ENCODE data around the gene LIN52. TPM values are rescaled to one million over a fixed set of nuclear protein-coding genes. Genes with fewer than 3 reads are reported as not detected.

LIN52 gene
- total and polyA plus RNA-seq, 2 of the 8 experiments (the other 6 are each of a cell fraction or from before 2014, with no cell fraction given): 6.8 to 11.6 TPM

- no peak overlapping the region for H3K18ac ChIP-seq (ENCODE audit: extremely low read depth, low read length)
- no peak for DNase-seq (ENCODE audit: low read depth in 1 of 2, low spot score in 2 of 2)
- no peak overlapping the region for H2BK120ac ChIP-seq (replicated peaks; ENCODE audit: low read depth, low read length)
- no peak for TF ChIP-seq MAFK (IDR thresholded peaks at IDR 0.05; ENCODE audit: low read depth, low read length)
- no peak for TF ChIP-seq CBX8 (IDR thresholded peaks at IDR 0.05; ENCODE audit: borderline replicate concordance, low read depth, low read length)
- no peak for TF ChIP-seq ZNF274 (IDR thresholded peaks at IDR 0.05; ENCODE audit: borderline replicate concordance, extremely low read depth, low read length)
- TF ChIP-seq SRF (IDR thresholded peaks at IDR 0.05; ENCODE audit: low read depth, low read length): no peak
- no peak for TF ChIP-seq CREB1 (IDR thresholded peaks at IDR 0.05)
- TF ChIP-seq SIX5 (IDR thresholded peaks at IDR 0.05; ENCODE audit: low read depth, low read length): no peak
- TF ChIP-seq E2F6 (IDR thresholded peaks at IDR 0.05): no peak
- peaks cover 4 to 6% of the 10 kb centered on the region in 2 experiments; a peak in 2 of 4 replicates for H3K9me3 ChIP-seq (ENCODE audit: insufficient read depth in 2 of 2, low read depth in 1 of 2, low read length in 1 of 2)
- no peak overlapping the region for H3K9ac ChIP-seq (replicated peaks in 1 of 4; ENCODE audit: extremely low read depth in 1 of 4, low read depth in 3 of 4, low read length in 3 of 4)
- H3K27ac ChIP-seq (ENCODE audit: low read depth, low read length): no peak overlapping the region
- H2AFZ ChIP-seq (ENCODE audit: low read length): no peak overlapping the region
- no peak overlapping the region for H3K4ac ChIP-seq (replicated peaks; ENCODE audit: insufficient read length, low read depth, low read length)
- H4K91ac ChIP-seq (replicated peaks; ENCODE audit: insufficient read length, low read length): no peak overlapping the region
- H4K20me1 ChIP-seq (replicated peaks in 1 of 2; ENCODE audit: control insufficient read depth in 1 of 2, insufficient read depth in 2 of 2, low read length in 2 of 2): no peaks in the 10 kb centered on the region
- H2AK5ac ChIP-seq (ENCODE audit: low read depth, low read length): no peak overlapping the region
- H4K8ac ChIP-seq (ENCODE audit: extremely low read depth, insufficient read depth, low read length): no peak overlapping the region
- peaks cover 6% of the 10 kb centered on the region; the same call in 1 of the 2 replicates for H3K23me2 ChIP-seq (ENCODE audit: low read depth, low read length)
- ChIA-PET CTCF (ENCODE audit: partially characterized antibody) (interaction anchor here (0.9 to 16.5 kb wide), 5 partner anchors 14 to 124 kb away, joined by 3 to 127 read pairs (median 4); no protein-coding TSS in a partner anchor), POLR2A (ENCODE audit: partially characterized antibody) (no interaction called here)
- no peaks in the 10 kb centered on the region for H3K79me2 ChIP-seq (ENCODE audit: control insufficient read depth in 1 of 2, insufficient read depth in 2 of 2, low read length in 2 of 2)
- no peak overlapping the region for H3K23ac ChIP-seq (ENCODE audit: insufficient read length)
- no peak for FAIRE-seq
- WGBS, 2 experiments (ENCODE audit: extremely low coverage in 1 of 2, insufficient coverage in 1 of 2, insufficient read length in 1 of 2, insufficient replicate concordance in 2 of 2, low coverage in 1 of 2, low lambda C conversion rate in 2 of 2, missing lambda C conversion rate in 1 of 2): 92% methylated on average over 4 of the region's 4 CpGs; no CpG with 5 or more reads in 1 of the 2 experiments
- H3K56ac ChIP-seq (replicated peaks; ENCODE audit: insufficient read length, low read depth, low read length): no peak overlapping the region
- no peak overlapping the region for H3K14ac ChIP-seq (ENCODE audit: insufficient read length)
- H2BK12ac ChIP-seq (ENCODE audit: low read depth, low read length): no peak overlapping the region
- no peaks in the 10 kb centered on the region for H3K79me1 ChIP-seq (ENCODE audit: low read depth, low read length)
- no peak overlapping the region for H2BK20ac ChIP-seq (ENCODE audit: low read length)
- H4K5ac ChIP-seq (ENCODE audit: insufficient read length, low read depth, low read length): no peak overlapping the region
- H3K4me1 ChIP-seq (replicated peaks in 1 of 4; ENCODE audit: control insufficient read depth in 3 of 4, insufficient read depth in 4 of 4, low read length in 3 of 4): peaks cover 0 to 7% (median 2%) of the 10 kb centered on the region in 4 experiments; a peak in 5 of 7 replicates
- no peak overlapping the region for H2BK15ac ChIP-seq (ENCODE audit: low read length)
- H2BK5ac ChIP-seq (ENCODE audit: low read depth, low read length): no peak overlapping the region
- H3K36me3 ChIP-seq (ENCODE audit: control insufficient read depth in 2 of 4, insufficient read depth in 4 of 4, low read length in 3 of 4): peaks cover 0 to 5% (median 0%) of the 10 kb centered on the region in 4 experiments; a peak in 1 of 8 replicates
- H3K4me3 ChIP-seq (ENCODE audit: extremely low read depth in 1 of 4, insufficient read depth in 2 of 4, low read depth in 3 of 4, low read length in 4 of 4): no peak overlapping the region
- no peak overlapping the region for H3K4me2 ChIP-seq (ENCODE audit: insufficient read depth in 1 of 2, low read depth in 2 of 2, low read length in 2 of 2)
- H3K27me3 ChIP-seq (replicated peaks in 1 of 4; ENCODE audit: control insufficient read depth in 3 of 4, extremely low read depth in 1 of 4, insufficient read depth in 3 of 4, low read length in 3 of 4): peaks cover 23 to 31% (median 30%) of the 10 kb centered on the region in 4 experiments
Observed at GRCh38 chr14:74235017-74235416, 150.3 kb downstream of the LIN52 start.

Measured in H1 (cell line).